ENCODE data around the gene CNOT1.

The CNOT1 gene

GRCh38 chr16:58506241-58507194 is 123.1 kb downstream of the CNOT1 start:
- Histone ChIP-seq H3K4me3 (ENCODE audit: low read depth, low read length) (no peak overlapping the region), H3K36me3 (replicated peaks) (no peaks in the 10 kb centered on the region), H3K27me3 (replicated peaks) (no peaks in the 10 kb centered on the region), H3K27ac (no peak overlapping the region)
- no peak for DNase-seq
- in situ Hi-C loops (cut with HindIII; ENCODE audit: low pct_ligation_motif_present, low sequenced_read_pairs), result no loop called here
- TF ChIP-seq CTCF (IDR thresholded peaks at IDR 0.05; ENCODE audit: low read depth, low read length, missing control alignments), result no peak

GRCh38 chr16:58503863-58504688 is 125.5 kb downstream of the CNOT1 start:
- TF ChIP-seq CTCF (IDR thresholded peaks at IDR 0.05; ENCODE audit: low read depth, low read length, missing control alignments), result no peak
- in situ Hi-C loops (cut with HindIII; ENCODE audit: low pct_ligation_motif_present, low sequenced_read_pairs), result no loop called here
- DNase-seq, result no peak
- Histone ChIP-seq H3K27me3 (replicated peaks) (no peaks in the 10 kb centered on the region), H3K27ac (no peak overlapping the region), H3K4me3 (ENCODE audit: low read depth, low read length) (no peak overlapping the region), H3K36me3 (replicated peaks) (no peaks in the 10 kb centered on the region)

GRCh38 chr16:58503166-58503862 is 126.3 kb downstream of the CNOT1 start:
- Histone ChIP-seq H3K36me3 (replicated peaks) (no peaks in the 10 kb centered on the region), H3K27me3 (replicated peaks) (no peaks in the 10 kb centered on the region), H3K4me3 (ENCODE audit: low read depth, low read length) (no peak overlapping the region), H3K27ac (no peak overlapping the region)
- in situ Hi-C loops (cut with HindIII; ENCODE audit: low pct_ligation_motif_present, low sequenced_read_pairs), result no loop called here
- no peak for DNase-seq
- TF ChIP-seq CTCF (IDR thresholded peaks at IDR 0.05; ENCODE audit: low read depth, low read length, missing control alignments), result no peak

GRCh38 chr16:58502217-58502921 is 127.3 kb downstream of the CNOT1 start:
- no peak overlapping the region for H3K4me3 ChIP-seq (ENCODE audit: low read depth, low read length)
- H3K27ac ChIP-seq, result no peak overlapping the region
- no peaks in the 10 kb centered on the region for H3K27me3 ChIP-seq (replicated peaks)
- no peak for TF ChIP-seq CTCF (IDR thresholded peaks at IDR 0.05; ENCODE audit: low read depth, low read length, missing control alignments)
- no peaks in the 10 kb centered on the region for H3K36me3 ChIP-seq (replicated peaks)
- no peak for DNase-seq
- in situ Hi-C loops (cut with HindIII; ENCODE audit: low pct_ligation_motif_present, low sequenced_read_pairs), result no loop called here
